ENCODE results near the gene NF1.

The NF1 gene

DNA sequence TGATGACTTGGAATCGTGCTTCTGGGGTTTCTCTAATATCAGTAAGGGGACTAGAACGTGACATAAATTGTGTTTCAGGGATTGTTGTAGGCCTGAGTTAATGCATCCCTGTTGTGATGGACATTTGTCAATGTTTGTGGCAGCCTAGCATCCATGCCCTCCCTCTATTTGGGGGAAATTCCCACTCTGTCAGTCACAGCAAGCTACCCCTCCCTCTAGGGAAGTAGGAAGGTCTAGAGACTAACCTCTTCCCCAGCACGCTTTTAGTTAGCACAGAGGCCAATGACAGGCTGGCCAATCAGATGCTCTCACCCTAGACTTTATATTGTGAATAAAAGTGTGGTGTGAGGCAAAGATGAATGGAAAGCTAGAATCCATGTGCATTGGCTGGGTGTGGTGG lies 32.4 kb upstream of the NF1 start:
- ChIA-PET POLR2A (no interaction called here), CTCF (interaction anchor here (1.0 to 2.3 kb wide), 3 partner anchors 11 to 153 kb away, joined by 3 to 7 read pairs (median 4); no protein-coding TSS in a partner anchor)
- TF ChIP-seq, protein P1, sequence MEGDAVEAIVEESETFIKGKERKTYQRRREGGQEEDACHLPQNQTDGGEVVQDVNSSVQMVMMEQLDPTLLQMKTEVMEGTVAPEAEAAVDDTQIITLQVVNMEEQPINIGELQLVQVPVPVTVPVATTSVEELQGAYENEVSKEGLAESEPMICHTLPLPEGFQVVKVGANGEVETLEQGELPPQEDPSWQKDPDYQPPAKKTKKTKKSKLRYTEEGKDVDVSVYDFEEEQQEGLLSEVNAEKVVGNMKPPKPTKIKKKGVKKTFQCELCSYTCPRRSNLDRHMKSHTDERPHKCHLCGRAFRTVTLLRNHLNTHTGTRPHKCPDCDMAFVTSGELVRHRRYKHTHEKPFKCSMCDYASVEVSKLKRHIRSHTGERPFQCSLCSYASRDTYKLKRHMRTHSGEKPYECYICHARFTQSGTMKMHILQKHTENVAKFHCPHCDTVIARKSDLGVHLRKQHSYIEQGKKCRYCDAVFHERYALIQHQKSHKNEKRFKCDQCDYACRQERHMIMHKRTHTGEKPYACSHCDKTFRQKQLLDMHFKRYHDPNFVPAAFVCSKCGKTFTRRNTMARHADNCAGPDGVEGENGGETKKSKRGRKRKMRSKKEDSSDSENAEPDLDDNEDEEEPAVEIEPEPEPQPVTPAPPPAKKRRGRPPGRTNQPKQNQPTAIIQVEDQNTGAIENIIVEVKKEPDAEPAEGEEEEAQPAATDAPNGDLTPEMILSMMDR (IDR thresholded peaks at IDR 0.05; ENCODE audit: control extremely low read depth, extremely low read depth, low read depth, missing control alignments), result no peak
- no peak for DNase-seq (ENCODE audit: extremely low spot score)

DNA sequence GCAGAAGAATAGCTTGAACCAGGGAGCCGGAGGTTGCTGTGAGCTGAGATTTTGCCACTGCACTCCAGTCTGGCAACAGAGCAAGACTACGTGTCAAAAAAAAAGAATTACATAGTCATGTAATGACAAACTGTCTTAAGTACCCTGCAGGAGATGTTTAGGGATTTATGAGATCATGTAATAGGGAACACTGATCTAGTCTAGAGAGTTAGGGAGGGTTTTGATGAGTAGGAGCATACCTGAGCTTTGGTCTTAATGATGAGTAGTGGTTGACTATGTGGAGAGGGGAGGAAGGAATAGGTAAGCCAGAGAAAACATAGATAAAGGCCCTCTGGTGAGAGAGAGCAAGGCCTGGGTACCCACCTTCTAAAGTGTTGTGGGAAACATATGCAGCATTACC lies 30.1 kb upstream of the NF1 start:
- POLR2A ChIA-PET, result no interaction called here
- DNase-seq (ENCODE audit: extremely low spot score), result no peak
- CTCF ChIA-PET, result interaction anchor here (0.8 to 2.2 kb wide), 8 partner anchors 8 to 151 kb away, joined by 3 to 5 read pairs (median 4); partner anchors contain the start of gene NF1
- TF ChIP-seq, protein P1 (IDR thresholded peaks at IDR 0.05; ENCODE audit: control extremely low read depth, extremely low read depth, low read depth, missing control alignments), result no peak

DNA sequence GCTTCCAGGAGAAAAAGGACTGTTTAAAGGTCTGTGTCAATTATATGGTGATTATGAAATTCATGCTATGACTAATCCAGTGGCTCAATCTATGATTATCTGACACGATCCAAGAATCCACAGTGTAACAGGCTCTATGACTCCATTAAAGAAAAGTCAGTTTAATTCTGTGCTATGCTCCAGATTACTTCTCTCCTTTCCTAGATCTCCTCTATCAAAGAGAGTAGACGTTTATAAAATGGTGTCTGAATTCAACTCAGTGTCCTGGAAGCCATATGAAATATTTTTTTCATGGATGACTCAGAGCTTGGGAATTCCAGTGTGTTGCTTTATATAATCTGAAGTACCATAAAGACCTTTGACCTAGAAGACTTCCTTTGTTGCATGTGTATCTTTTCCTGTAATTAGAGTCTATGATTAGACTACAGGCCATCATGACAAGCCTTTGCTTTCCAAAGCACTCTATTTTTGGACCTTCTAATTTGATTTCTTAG lies 27.0 kb upstream of the NF1 start:
- TF ChIP-seq, protein P1 (IDR thresholded peaks at IDR 0.05; ENCODE audit: control extremely low read depth, extremely low read depth, low read depth, missing control alignments), result no peak
- ChIA-PET POLR2A (no interaction called here), CTCF (interaction anchor here (0.7 to 1.9 kb wide), 3 partner anchors 14 to 21 kb away, joined by 4 to 5 read pairs (median 4); no protein-coding TSS in a partner anchor)
- no peak for DNase-seq (ENCODE audit: extremely low spot score)

DNA sequence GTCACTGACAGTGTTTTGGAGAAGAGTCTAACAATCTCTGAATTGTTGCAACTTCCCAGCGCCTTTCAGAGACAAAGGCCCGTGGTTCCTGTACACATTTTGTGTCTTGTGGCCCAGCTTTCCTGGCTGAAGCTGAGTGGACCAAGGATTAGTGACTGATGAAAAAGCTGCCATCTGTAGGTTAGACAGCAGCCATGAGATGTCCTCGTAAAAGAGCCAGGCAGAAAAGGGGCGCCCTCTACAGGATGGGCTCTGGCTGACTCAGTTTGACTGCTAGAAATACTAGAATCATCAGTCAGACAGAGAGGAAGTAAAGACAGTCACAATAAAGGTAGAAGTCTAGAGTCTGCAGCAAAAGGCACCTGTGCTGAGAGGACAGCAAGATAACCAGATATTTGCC lies 26.5 kb upstream of the NF1 start:
- peak; percentile 46 for DNase-seq (ENCODE audit: extremely low spot score)
- ChIA-PET POLR2A (no interaction called here), CTCF (interaction anchor here (0.7 to 2.2 kb wide), 6 partner anchors 12 to 25 kb away, joined by 3 to 8 read pairs (median 4); no protein-coding TSS in a partner anchor)
- TF ChIP-seq, protein P1 (IDR thresholded peaks at IDR 0.05; ENCODE audit: control extremely low read depth, extremely low read depth, low read depth, missing control alignments), result peak; percentile 53

DNA sequence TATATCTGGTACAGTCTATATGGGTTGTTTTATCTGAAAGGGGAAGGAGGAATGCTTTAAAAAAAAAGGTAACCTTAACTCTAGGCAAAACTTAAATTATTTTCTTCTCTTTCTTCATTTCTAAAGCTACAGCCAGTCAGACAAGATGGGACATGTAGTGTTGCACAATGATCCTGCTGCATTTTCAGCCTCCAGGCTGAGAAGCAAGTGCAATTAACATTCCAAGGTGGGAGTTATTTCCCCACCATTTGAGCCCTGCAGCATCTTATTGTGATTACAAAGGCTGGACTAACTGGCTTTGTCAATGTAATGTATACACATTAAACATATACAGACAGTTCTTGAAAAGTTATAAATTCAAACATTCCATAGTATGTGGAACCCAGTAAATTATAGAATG lies 22.6 kb upstream of the NF1 start:
- TF ChIP-seq, protein P1 (IDR thresholded peaks at IDR 0.05; ENCODE audit: control extremely low read depth, extremely low read depth, low read depth, missing control alignments), result no peak
- DNase-seq (ENCODE audit: extremely low spot score), result no peak
- CTCF ChIA-PET, result interaction anchor here (1.0 kb wide), 1 partner anchor 11 kb away, joined by 3 read pairs; no protein-coding TSS in a partner anchor
- POLR2A ChIA-PET, result no interaction called here

DNA sequence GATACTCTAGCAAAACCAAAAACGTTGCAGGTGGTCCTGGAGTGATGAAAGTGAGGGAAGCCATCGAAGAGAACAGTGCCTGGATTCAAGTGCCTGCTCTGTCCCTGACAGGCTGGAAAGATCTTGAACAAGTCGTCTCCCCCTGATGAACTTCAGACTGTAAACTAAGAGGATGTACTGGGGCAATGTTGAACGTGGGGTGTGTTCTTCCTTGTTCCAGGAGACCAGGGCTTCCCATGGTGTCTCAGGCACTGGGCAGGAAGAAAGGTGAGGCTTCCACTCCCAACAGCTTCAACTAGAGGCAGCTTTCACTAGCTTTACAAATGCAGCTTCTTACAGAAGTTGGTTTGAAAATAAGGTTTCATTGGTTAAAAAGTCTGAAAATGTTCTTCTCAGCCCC lies 21.4 kb upstream of the NF1 start:
- CTCF ChIA-PET, result interaction anchor here (0.9 kb wide), 1 partner anchor 12 kb away, joined by 3 read pairs; no protein-coding TSS in a partner anchor
- POLR2A ChIA-PET, result no interaction called here
- TF ChIP-seq, protein P1 (IDR thresholded peaks at IDR 0.05; ENCODE audit: control extremely low read depth, extremely low read depth, low read depth, missing control alignments), result no peak
- no peak for DNase-seq (ENCODE audit: extremely low spot score)
